ENCODE data around the gene COL6A3.

COL6A3 gene

DNA sequence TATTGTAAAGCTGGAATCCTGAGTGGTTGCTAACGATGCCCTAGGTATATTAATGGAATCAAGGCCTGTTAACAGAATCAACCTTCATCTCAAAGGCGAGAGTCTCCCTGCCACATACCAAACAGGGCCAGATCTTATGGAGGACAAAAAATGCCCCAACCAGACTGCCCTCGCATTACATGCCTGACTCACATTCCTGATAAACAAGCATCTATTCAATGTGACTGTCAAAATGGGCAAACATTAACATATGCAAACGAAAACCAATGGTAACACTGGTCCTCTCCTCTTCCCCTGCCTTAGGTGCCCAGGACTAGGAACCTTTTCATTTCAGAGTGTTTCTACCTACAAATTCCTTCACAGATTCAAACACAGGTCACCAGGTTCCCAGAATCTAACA, 83.4 kb downstream of the COL6A3 start:
- Mint-ChIP-seq H3K4me1 (no peaks in the 10 kb centered on the region), H3K27me3 (no peaks in the 10 kb centered on the region), H3K9me3 (no peaks in the 10 kb centered on the region), H3K36me3 (no peaks in the 10 kb centered on the region), H3K27ac (no peak overlapping the region), H3K4me3 (no peak overlapping the region)

DNA sequence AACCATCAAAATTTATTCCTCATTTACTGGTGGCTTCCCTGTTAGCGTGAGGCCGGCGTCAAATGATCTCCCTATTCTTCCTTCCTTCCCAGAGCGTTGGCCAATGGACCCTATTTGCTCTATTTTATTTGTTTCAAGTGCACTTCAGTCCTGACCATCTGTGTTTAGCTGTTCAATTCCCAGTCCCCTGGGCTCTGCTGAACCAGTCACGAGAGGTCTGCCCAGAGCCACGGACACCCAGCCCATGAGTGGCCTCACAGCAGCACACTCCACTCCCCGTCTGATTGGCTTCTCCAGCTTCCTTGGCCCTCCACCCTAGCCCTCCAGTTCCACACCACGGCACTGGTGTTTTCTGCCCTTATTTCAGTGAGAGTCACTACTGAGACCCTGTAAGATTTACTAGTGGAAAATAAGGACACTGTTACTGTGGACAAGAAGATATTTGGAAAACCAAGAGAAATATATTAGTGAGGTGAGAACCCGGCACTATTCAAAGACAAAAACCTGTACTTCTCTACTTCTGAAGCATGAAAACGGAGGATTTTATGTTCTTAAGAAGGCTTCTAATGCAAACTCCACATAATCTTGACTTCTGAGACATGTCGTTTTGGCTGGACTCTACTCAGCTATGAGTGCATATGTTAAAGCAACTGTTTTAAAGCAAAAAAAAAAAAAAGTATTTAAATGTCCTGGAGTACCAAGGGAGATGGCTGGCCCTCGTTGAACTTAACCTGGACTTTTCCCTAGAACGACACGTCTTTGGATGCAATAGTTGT, 86.6 kb downstream of the COL6A3 start:
- H3K36me3 Mint-ChIP-seq: no peaks in the 10 kb centered on the region
- no peaks in the 10 kb centered on the region for H3K9me3 Mint-ChIP-seq
- no peak overlapping the region for H3K4me3 Mint-ChIP-seq

DNA sequence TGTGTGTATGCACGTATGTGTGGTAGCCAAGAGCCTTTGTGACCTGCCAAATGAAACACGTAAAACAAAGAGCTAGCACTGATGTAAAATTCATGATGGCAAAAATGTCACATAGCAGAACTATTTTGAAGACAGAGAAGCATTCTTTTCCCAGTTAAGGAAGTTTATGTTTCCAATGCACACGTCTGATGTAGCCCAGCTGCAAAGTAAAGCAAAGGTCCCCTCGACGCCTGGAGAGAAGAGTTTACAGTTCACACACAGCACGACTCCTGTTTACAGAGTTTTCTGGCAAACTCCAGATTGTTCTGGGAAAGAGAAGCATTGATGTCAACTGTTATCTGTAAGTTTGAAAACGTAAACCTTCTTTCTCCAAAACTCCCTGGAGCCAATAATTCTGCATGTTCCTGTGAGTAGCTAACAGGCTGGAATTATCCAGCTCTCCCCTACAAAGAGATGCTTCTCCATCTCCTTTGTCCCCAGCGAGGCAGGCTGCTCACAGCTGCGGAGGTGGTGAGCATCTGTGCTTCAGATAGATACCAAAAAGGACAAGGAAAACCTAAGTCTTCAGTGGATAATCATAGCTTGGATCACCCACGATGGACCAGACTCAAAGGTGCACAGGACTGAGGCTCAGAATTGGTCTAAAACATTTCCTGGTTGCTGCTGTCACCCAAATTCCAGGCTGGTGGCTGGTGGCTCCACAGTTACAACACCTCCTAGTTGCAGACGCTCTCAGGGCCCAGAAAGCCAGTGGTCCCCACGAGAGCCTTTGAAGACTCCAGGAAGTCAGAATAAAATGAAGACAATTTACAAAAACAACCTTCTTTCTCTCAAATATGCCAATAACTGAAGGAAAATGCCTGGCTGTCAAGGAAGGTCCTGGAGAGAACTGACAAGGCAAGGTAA, 87.4 kb downstream of the COL6A3 start:
- Mint-ChIP-seq H3K9me3 (no peaks in the 10 kb centered on the region), H3K4me3 (no peak overlapping the region), H3K27me3 (no peaks in the 10 kb centered on the region), H3K27ac (no peak overlapping the region), H3K4me1 (no peaks in the 10 kb centered on the region), H3K36me3 (no peaks in the 10 kb centered on the region)

More for the DNA sequence above, 86.6 kb downstream of the COL6A3 start:
- Mint-ChIP-seq H3K4me1 (no peaks in the 10 kb centered on the region), H3K27me3 (no peaks in the 10 kb centered on the region), H3K27ac (no peak overlapping the region)

DNA sequence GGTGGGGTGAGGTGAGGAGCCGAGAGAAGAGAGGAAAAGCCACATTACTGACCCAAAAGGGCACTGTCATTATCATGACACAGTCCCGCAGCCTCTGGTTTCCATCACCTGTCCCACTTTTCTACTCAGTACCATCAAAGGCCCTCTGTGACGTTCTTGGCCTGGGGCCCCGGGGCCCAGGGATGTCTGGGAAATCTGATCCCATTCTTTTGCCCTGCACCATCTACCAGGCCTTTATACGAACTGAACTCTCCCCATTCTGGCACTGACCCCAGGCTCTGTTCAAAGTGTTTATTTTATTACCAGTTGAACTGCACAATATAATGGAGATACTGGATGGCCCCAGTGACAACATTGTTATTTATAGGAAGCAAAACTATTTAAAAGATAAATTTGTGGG, 89.1 kb downstream of the COL6A3 start:
- no peaks in the 10 kb centered on the region for H3K36me3 Mint-ChIP-seq
- no peak overlapping the region for H3K4me3 Mint-ChIP-seq
- no peaks in the 10 kb centered on the region for H3K27me3 Mint-ChIP-seq
- H3K4me1 Mint-ChIP-seq: no peaks in the 10 kb centered on the region
- H3K27ac Mint-ChIP-seq: no peak overlapping the region
- no peaks in the 10 kb centered on the region for H3K9me3 Mint-ChIP-seq

DNA sequence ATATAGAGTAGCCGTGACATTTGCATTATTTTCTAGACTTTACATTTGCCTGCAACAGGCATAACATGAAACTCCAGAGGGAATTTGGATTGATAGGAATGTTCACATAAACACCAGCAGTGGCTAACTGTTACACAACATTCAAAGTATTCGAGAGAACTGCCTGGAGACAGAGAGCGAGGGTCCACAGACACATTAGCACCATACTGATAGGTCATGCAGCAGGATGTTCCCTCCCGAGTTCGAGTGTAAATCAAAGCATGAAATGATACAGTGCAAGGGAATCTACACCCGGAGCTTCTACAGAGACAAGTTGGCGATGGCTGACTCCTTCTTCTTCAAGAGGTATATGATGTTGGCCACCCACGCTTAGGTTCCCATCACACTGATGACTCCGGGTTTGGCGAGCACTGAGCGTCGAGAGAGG, 89.5 kb downstream of the COL6A3 start:
- Mint-ChIP-seq H3K27ac (no peak overlapping the region), H3K4me3 (no peak overlapping the region), H3K9me3 (no peaks in the 10 kb centered on the region), H3K4me1 (no peaks in the 10 kb centered on the region), H3K27me3 (no peaks in the 10 kb centered on the region), H3K36me3 (no peaks in the 10 kb centered on the region)

DNA sequence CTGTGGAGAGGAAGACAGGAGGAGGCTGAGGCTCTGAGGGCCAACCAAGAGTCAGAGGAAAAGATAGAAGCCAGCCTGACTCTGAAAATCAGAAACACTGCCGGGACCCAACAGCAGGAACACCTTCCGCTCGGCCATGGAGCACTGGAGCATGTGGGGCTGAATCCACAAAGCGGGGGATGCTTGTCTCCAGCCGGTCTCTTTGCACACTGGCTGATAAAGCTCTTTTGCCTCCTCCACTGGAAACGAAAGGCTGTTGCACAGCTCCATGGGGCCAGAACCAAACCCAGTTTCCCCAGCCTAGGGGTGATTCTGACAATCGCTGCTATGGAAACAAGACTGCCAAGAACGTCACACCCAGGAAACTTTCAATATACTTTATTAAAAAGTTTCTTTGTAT, 90.3 kb downstream of the COL6A3 start:
- Mint-ChIP-seq H3K9me3 (no peaks in the 10 kb centered on the region), H3K36me3 (no peaks in the 10 kb centered on the region), H3K27me3 (no peaks in the 10 kb centered on the region), H3K4me3 (no peak overlapping the region), H3K4me1 (no peaks in the 10 kb centered on the region), H3K27ac (no peak overlapping the region)

DNA sequence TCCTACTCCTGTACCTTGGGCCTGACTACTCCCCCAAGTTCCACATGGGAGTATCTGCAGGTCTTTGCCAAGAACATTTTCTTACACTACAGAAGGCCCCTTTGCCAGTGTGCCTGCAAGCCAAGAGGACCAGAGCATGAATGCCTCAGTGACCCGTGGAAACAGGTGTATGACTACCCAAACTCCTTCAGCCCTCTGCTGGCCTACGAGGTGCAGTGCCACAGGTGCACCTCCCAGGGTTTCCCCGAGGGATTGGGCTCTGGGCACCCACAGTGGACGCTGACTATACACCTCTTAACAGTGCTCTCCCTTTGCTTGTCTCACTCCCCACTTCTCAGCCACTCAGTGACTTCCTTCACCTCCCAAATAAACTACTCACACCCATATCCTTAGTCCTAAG, 91.4 kb downstream of the COL6A3 start:
- H3K27me3 Mint-ChIP-seq: no peaks in the 10 kb centered on the region
- H3K4me3 Mint-ChIP-seq: no peak overlapping the region
- no peaks in the 10 kb centered on the region for H3K9me3 Mint-ChIP-seq
- H3K4me1 Mint-ChIP-seq: no peaks in the 10 kb centered on the region
- no peaks in the 10 kb centered on the region for H3K36me3 Mint-ChIP-seq
- H3K27ac Mint-ChIP-seq: no peak overlapping the region

DNA sequence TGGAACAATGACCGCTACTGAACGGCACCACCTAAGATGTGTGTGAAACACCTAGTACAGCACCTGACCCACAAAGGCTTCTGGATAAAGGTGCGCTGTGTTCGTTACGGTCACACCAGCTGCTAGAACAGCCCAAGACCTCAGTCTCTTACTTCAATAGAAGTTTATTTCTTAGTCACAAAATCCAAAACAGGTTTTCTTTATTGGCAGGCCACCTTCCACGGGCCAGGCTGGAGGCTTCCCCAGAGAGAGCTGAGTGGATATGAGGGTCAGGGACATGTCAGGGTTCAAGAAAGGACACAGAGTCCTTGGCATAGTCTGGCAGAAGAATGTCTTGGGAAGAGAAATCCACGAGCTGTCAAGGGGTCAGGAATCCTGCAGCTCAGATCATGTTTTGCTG, 92.2 kb downstream of the COL6A3 start:
- no peaks in the 10 kb centered on the region for H3K4me1 Mint-ChIP-seq
- H3K9me3 Mint-ChIP-seq: no peaks in the 10 kb centered on the region
- H3K27ac Mint-ChIP-seq: no peak overlapping the region
- no peaks in the 10 kb centered on the region for H3K27me3 Mint-ChIP-seq
- H3K4me3 Mint-ChIP-seq: no peak overlapping the region
- H3K36me3 Mint-ChIP-seq: no peaks in the 10 kb centered on the region

DNA sequence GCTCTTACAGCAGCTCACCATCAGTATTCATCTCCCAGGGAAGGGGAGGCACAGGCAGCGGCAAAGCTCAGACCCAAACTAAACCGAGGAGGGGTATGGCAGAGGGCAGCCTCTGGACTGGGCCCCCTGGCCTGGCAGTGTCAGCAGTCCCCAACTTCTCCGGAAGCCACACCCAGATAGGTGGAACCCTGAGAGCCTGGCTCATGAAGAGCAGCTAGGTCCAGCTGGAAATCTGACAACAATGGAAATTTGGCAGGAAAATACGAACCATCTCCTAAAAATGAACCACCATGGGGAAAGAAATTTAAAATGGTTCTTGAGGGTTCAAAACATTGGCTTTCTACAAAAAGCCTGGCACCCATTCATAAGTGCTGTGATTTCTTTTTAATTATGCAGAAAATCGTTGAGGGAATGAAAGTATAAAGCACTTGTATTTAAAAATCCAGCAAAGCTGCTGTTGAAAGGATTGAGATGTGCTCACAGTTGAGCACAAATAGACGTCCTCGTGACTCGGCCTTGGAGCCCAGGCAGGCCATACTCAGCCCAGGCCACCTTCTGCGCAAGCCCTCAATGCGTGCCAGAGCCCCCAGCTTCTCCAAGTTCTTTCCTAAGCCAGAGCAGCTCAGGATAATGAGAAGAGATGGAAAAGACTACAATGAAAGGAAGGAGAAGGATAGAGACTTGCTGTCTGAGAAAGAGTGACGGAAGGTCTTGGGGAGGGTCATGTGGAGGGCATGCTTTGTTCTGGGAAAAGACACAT, 93.0 kb downstream of the COL6A3 start:
- no peak overlapping the region for H3K27ac Mint-ChIP-seq
- H3K4me1 Mint-ChIP-seq: no peaks in the 10 kb centered on the region
- H3K27me3 Mint-ChIP-seq: no peaks in the 10 kb centered on the region
- no peak overlapping the region for H3K4me3 Mint-ChIP-seq
- H3K9me3 Mint-ChIP-seq: no peaks in the 10 kb centered on the region
- no peaks in the 10 kb centered on the region for H3K36me3 Mint-ChIP-seq

DNA sequence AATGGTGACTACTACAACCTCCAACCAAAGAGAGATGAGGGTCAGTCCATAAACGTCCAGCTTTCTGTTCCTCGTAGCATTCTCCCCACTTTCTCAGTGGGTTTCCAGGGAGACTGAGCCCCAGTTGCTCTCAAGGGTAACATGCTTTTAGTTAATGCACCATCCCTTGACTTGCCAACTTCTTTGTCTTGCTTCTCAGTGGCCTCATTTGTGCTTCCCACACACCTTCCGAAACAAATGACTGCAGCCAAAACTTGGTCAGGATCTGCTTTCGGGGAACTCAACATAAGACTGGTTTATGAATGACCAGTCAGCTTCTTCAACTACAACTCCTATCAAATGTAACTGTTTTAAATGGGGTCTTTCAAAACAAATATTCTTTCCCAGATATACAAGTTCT, 94.1 kb downstream of the COL6A3 start:
- Mint-ChIP-seq H3K9me3 (no peaks in the 10 kb centered on the region), H3K36me3 (no peaks in the 10 kb centered on the region), H3K4me1 (no peaks in the 10 kb centered on the region), H3K27me3 (no peaks in the 10 kb centered on the region), H3K4me3 (no peak overlapping the region), H3K27ac (no peak overlapping the region)

DNA sequence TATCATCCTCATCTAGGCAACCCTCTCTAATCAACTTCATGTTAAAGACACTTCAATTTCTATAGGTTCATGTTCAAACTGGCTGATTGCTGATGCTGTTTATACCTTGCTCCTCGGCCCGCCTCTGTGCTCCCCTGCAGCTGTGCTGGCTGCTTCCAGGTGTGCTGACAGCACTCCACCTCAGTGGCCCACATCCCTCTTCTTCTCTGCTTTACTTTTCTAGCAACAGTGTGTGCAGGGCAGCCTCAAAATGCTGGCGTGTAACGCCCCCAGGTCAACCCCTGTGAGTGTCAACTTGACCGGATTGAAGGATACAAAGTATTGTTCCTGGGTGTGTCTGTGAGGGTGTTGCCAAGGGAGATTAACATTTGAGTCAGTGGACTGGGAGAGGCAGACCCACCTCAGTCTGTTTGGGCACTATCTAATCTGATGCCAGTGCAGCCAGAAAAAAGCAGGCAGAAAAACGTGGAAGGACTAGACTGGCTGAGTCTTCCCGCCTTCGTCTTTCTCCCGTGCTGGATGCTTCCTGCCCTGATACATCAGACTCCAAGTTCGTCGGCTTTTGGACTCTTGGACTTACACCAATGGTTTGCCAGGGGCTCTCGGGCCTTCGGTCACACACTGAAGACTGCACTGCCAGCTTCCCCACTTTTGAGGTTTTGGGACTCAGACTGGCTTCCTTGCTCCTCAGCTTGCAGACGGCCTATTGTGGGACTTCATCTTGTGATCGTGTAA, 94.7 kb downstream of the COL6A3 start:
- no peak overlapping the region for H3K4me3 Mint-ChIP-seq
- H3K9me3 Mint-ChIP-seq: no peaks in the 10 kb centered on the region
- no peaks in the 10 kb centered on the region for H3K4me1 Mint-ChIP-seq
- no peaks in the 10 kb centered on the region for H3K27me3 Mint-ChIP-seq
- H3K36me3 Mint-ChIP-seq: no peaks in the 10 kb centered on the region
- H3K27ac Mint-ChIP-seq: no peak overlapping the region

DNA sequence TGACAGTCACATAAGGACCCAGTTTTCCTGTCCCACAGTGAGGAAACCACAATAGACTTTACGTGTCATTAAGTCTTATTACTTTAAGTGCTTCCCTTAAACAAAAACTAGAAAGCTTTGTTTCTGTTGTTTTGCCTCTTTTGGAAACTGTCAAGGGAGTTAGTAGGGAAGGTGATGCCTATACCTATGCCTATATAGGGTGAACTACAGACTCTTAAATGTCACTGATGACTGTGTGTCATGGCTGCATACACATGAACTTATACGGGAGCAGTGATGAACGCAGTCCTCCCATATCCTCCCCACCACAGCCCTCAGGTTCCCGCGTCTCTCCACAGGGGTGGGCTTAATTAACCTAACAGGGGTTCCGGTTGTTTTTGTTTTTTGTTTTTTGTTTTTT, 97.6 kb downstream of the COL6A3 start:
- Mint-ChIP-seq H3K27ac (no peak overlapping the region), H3K27me3 (no peaks in the 10 kb centered on the region), H3K4me3 (no peak overlapping the region), H3K9me3 (no peaks in the 10 kb centered on the region), H3K4me1 (no peaks in the 10 kb centered on the region), H3K36me3 (no peaks in the 10 kb centered on the region)

DNA sequence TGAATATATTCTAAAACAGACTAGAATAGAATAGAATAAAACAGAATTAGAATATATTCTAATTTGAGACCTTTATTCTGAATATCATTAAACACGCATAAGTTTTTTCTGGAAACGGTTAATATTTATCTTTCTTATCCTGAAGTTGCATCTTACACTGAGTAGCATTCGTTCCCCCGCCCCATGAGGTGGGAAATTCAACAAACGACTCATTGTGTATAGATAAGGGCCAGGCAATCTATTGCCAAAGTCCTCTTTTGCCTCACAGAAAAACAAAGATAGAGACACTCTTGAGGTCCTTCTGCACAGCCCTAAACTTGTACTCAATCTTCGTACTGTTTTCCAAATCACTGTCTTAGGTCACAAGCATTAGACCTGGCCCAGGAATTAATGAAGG, 98.1 kb downstream of the COL6A3 start:
- no peak overlapping the region for H3K27ac Mint-ChIP-seq

DNA sequence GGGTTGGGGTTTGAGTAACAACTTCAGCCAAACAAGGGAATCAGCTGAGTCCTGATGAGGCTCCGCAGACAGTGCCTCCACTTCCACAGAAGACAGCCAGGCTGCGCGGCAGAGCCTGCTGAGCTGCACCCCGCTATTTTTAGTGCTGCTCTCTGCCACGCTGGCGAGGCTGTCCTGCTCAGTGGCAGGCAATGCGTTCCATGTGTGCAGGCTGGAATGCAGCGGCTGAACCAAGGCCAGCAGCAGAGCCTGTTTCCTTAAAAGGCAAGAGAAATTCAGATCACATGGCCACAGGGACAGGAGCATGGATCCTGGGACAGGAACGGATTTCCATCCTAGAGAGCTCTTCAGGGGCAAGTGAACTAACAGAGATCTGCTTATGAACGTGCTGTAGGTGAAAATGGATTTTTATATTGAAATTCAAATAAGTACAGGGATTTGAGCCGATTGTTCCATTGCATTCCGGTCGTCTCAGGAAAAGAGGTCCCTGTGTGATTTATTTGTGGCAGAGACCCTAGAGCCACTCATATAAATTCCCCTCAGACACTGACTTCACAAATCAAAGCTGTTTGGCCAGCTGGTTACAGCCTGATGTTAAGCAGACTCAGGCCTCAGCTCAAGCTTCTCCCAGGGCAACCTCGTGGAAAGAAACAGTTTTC, 98.7 kb downstream of the COL6A3 start:
- no peaks in the 10 kb centered on the region for H3K27me3 Mint-ChIP-seq
- H3K4me1 Mint-ChIP-seq: no peaks in the 10 kb centered on the region
- H3K4me3 Mint-ChIP-seq: no peak overlapping the region
- H3K27ac Mint-ChIP-seq: no peak overlapping the region
- H3K9me3 Mint-ChIP-seq: no peaks in the 10 kb centered on the region
- H3K36me3 Mint-ChIP-seq: no peaks in the 10 kb centered on the region

More for the DNA sequence above, 98.1 kb downstream of the COL6A3 start:
- no peaks in the 10 kb centered on the region for H3K36me3 Mint-ChIP-seq
- no peak overlapping the region for H3K4me3 Mint-ChIP-seq
- no peaks in the 10 kb centered on the region for H3K27me3 Mint-ChIP-seq
- no peaks in the 10 kb centered on the region for H3K4me1 Mint-ChIP-seq
- no peaks in the 10 kb centered on the region for H3K9me3 Mint-ChIP-seq

DNA sequence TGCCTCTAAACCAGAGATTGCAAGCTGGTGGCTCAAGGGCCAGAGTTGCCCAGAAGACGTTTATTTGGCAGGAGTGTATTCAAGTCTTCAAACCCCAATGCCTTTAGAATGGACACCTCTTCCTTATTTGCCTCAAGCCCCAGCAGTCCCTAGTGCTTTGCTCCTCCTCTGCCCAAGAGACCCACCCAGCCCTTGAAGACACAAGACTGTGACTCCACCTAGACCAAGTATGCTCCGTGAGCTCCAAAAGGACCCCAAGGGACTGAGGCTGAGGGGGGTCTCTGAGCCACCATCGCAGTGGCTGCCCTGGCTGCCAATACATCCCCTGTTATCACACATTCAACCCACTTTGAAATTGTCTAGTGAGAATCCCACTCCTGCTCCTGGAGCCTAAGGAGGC, 99.3 kb downstream of the COL6A3 start:
- Mint-ChIP-seq H3K27me3 (no peaks in the 10 kb centered on the region), H3K4me1 (no peaks in the 10 kb centered on the region), H3K9me3 (no peaks in the 10 kb centered on the region), H3K36me3 (no peaks in the 10 kb centered on the region), H3K4me3 (no peak overlapping the region), H3K27ac (no peak overlapping the region)

All from activated naive CD4-positive, alpha-beta T cell treated with anti-CD3 and anti-CD28 coated beads, Interleukin-2, amount 50 U/mL, for 24 hours (primary cell).